ENCODE measurements around the gene CNTNAP3.
"Not testable (repeated sequence)": the region's sequence is repeated elsewhere in the genome, so short reads cannot be mapped to it uniquely, and the experiment has no call there.

The CNTNAP3 gene

GRCh38 chr9:39041774-39042173 lies 246.2 kb downstream of the CNTNAP3 start:
- DNase-seq; H3K4me3 ChIP-seq (ENCODE audit: low read depth, low read length); H3K27ac ChIP-seq; H3K9me3 ChIP-seq (ENCODE audit: severe bottlenecking); H3K36me3 ChIP-seq; H3K27me3 ChIP-seq (ENCODE audit: insufficient read depth, low read depth, severe bottlenecking): not testable (repeated sequence)

- not testable (repeated sequence) for H3K27me3 ChIP-seq (ENCODE audit: insufficient read depth, low read depth, severe bottlenecking); H3K27ac ChIP-seq; DNase-seq; H3K36me3 ChIP-seq; H3K4me3 ChIP-seq (ENCODE audit: low read depth, low read length); H3K9me3 ChIP-seq (ENCODE audit: severe bottlenecking)
Observed at GRCh38 chr9:39039148-39039547, 248.8 kb downstream of the CNTNAP3 start.

- H3K4me3 ChIP-seq (ENCODE audit: low read depth, low read length); H3K27me3 ChIP-seq (ENCODE audit: insufficient read depth, low read depth, severe bottlenecking); H3K27ac ChIP-seq; H3K9me3 ChIP-seq (ENCODE audit: severe bottlenecking); DNase-seq; H3K36me3 ChIP-seq: not testable (repeated sequence)
Observed at GRCh38 chr9:39038221-39038620, 249.7 kb downstream of the CNTNAP3 start.

DNA sequence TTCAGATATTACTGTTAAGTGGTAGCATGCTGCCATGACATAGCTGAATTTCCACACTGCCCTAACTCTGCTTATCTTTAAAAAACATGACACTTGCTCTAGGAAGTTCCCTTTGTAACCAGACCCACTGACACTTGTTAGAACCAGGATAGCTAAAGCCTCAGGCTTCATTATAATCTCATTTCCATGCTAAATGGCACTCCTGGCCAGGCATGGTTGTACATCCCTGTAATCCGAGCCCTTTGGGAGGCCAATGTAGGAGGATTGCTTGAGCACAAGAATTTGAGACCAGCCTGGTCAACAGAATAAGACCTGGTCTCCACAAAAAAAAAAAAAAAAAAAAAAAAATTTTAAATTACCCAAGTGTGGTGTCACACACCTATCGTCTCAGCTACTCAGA lies 254.1 kb downstream of the CNTNAP3 start:
- H3K4me3 ChIP-seq (ENCODE audit: low read depth, low read length); H3K27me3 ChIP-seq (ENCODE audit: insufficient read depth, low read depth, severe bottlenecking); H3K36me3 ChIP-seq; H3K27ac ChIP-seq; H3K9me3 ChIP-seq (ENCODE audit: severe bottlenecking); DNase-seq: not testable (repeated sequence)

DNA sequence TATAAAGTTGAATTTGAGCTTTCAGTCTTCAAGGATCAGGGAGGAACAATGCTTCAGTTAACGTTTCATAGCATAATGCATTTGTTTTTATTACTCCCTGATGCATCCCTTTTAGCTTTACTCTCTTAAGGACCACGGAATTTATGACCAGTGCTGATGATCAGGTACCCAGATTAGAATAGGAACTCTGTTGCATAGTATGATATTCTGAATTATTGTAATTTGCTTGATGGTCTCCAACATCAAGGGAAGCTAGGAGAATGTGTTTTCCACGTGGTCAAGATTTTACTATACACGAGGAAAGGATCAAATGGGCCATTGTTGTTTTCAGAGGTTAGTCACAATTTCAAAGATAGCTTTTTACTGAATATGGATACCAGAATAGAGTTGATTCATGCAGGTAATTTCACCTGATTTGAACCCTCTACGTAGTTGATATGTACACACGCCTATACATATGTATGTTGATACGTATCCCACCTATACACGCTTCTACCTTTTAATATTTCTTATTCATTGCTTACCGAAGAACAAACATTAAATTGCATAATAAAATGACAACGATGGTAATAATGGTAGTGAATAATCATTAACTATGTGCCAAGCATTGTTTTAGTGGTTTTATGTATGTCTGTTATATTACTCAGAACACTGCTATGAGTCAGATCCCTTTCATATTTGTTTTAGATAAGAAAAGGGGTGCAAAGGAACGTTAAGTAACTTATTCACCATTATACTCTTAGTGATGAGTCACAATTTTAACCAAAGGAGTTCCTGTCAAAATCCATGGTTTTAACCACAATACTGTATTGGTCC lies 257.6 kb downstream of the CNTNAP3 start:
- not testable (repeated sequence) for DNase-seq; H3K9me3 ChIP-seq (ENCODE audit: severe bottlenecking); H3K4me3 ChIP-seq (ENCODE audit: low read depth, low read length); H3K36me3 ChIP-seq; H3K27ac ChIP-seq; H3K27me3 ChIP-seq (ENCODE audit: insufficient read depth, low read depth, severe bottlenecking)

- not testable (repeated sequence) for H3K27me3 ChIP-seq (ENCODE audit: insufficient read depth, low read depth, severe bottlenecking); H3K36me3 ChIP-seq; H3K4me3 ChIP-seq (ENCODE audit: low read depth, low read length); H3K9me3 ChIP-seq (ENCODE audit: severe bottlenecking); H3K27ac ChIP-seq; DNase-seq
Observed at GRCh38 chr9:39028855-39029254, 259.1 kb downstream of the CNTNAP3 start.

DNA sequence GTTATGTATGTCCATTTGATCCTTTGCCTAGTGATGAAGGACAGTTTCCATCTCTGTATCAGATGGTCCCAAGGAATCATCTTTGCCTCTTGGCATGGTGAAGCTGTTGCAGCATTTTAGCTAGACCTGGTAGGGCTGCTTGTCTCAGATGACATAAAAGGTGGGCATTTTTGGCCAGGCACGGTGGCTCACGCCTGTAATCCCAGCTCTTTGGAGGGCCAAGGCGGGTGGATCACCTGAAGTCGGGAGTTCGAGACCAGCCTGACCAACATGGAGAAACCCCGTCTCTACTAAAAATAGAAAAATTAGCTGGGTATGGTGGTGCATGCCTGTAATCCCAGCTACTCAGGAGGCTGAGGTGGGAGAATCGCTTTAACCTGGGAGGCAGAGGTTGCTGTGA lies 259.8 kb downstream of the CNTNAP3 start:
- not testable (repeated sequence) for H3K4me3 ChIP-seq (ENCODE audit: low read depth, low read length)

GRCh38 chr9:39025911-39026588 lies 261.9 kb downstream of the CNTNAP3 start:
- H3K9me3 ChIP-seq (ENCODE audit: severe bottlenecking); H3K27me3 ChIP-seq (ENCODE audit: insufficient read depth, low read depth, severe bottlenecking); DNase-seq; H3K36me3 ChIP-seq; H3K27ac ChIP-seq; H3K4me3 ChIP-seq (ENCODE audit: low read depth, low read length): not testable (repeated sequence)

More for the DNA sequence above, 259.8 kb downstream of the CNTNAP3 start:
- not testable (repeated sequence) for H3K9me3 ChIP-seq (ENCODE audit: severe bottlenecking); DNase-seq; H3K27ac ChIP-seq; H3K27me3 ChIP-seq (ENCODE audit: insufficient read depth, low read depth, severe bottlenecking); H3K36me3 ChIP-seq
